Activated T-helper 1 cell treated with Interleukin-2 at 50 U/mL for 16 hours (primary cell): ENCODE measurements around the gene SMAD7.

Experiments
- DNase-seq: peaks from one replicate; pipeline ENCODE4 v3.0.0-alpha.2; 2020; ENCODE audit warnings: low read depth

Gene SMAD7

DNA sequence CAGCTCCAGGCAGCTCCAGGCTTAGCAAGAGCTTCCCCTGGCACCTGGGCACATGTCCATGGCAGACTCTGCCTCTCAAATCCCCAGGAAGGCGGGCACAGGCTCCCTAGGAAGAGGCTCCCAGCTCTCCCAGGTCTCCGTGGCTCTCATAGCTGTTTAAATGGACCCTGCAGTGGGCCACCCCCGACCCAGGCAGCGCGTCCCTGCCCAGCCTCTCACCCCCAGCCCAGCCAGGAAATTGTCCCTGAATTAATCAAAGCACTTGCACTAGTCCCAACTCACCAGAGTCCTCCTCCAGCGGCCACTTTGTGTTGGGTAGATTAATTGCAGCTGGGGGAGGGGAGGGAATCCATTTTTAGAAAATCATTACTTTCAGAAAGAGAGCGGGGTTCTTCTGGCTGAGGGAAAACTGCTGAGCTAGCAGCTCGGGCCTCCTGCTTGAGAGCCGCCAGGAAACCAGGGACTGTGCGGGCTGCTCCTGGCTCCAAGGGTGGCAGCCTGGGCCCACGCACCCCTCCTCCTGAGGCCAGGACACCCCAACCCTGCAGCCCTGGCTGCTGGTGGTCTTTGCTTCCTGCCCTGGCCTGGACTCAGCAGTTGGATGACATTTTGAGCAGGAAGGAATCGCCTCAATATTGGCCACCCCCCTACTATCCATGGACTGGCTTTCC, 36.0 kb downstream of the SMAD7 start:
- DNase-seq = no peak

DNA sequence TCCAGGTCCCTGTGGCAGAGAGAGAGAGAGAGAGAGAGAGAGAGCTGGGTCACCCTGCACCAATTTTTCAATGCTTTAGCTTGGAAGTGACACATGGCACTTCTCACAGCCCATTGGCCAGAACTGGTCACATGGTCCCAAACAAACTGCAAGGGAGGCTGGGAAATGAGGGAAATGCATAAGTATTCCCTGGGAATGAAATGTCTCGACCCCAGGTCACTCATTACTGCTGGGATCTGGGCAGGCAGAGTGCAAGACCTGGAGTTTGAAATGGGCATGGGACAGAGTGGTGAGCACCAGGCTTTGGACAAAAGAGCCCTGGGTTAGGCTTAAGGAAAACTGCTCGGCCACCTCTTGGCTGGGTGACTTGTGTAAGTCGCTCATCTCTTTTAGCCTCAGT, 37.0 kb downstream of the SMAD7 start:
- no peak for DNase-seq

DNA sequence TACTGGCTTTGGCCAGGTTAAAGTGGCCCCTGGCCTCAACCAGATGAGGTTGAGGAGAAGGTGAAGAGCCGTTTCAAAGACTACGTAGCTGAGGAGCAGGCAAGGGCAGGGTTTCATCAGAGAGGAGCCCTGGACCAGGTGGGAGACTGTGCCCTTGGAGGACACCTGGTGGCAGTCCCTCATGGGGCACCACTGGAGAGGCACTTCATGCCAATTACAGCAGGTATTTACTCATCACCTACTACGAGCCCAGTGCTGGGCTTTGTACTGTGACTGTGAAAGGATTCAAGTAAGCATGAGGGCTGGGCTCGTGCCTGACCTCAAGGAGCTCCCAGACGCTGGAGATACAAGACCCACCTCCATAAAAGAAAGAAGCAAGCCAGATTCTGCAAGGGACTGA, 37.6 kb downstream of the SMAD7 start:
- DNase-seq = peak; percentile 32

DNA sequence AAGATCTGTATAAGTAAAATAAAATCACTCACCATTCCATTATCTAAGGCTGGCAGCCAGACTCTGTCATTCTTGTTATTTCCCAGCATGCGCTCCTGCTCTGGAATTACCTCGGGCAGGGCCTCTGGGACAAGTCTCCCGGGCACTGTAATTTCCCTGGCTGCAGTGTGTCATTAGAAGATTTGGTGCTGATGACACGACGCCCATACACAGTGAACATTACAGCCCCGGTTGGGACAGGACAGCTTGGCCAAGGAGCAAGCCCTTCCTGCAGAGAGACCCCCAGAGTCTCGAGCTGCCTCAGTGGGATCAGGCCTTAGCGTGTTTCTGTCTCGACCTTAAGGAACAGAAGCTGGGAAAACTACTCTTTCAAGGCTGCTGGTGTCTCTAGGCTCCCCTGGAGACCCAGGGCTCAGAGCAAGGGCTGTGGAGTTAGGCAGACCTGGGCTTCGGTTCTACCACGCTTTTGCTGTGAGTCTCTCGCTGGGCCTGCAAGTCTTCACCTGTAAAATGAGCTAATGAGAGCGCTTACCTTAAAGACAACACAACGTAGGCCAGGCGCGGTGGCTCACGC, 39.7 kb downstream of the SMAD7 start:
- no peak for DNase-seq

DNA sequence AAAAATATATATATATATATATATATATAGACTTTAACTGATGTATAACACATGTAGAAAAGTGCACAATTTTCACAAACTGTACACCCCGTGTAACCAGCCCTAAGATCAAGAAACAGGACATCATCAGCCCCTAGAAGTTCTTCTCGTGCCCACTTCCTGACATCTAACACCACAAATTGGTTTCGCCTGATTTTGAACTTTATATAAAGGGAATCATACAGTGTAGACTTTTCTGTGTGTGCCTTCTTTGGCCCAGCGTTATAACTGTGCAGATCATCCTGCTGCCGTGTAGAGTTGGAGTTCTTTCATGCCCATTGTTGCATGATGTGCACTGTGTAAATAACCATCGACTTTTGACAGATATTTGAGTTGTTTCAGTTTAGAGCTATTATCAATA, 41.0 kb downstream of the SMAD7 start:
- DNase-seq = no peak

DNA sequence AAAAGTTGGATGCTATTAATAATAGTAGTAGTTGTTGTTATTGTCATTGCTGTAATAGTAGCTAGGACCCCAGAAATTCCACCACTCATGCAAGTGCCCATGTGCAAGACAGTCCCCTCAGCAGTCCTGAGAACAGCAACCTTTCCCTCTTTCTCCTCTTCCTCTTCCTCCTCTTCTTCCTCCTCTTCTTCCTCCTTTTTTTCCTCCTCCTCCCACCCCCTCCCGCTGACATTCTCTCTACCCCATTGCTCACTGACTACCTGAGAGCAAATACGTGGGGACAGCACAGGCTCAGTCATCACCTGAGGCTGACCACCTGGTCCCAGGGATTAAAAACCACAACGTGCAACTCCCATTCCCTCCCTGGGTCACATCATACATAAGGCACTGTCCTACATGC, 41.8 kb downstream of the SMAD7 start:
- DNase-seq = no peak

DNA sequence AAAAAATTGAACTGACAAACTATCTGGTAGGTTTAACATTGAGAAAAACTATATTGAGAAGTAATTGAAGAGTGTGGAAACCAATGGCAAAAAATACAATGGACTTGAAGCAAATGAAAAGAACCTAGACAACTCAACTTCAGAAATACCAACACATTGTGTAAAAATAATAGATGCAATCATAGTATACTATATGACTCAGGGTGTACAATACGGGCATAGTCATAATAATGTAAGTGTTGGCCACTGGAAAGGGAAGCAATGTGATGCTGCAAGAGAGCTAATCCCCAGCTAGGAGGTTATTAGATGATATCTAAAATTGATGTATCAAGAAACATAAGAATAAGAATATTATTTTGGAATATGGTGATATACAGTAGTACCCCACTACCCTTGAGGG, 45.3 kb downstream of the SMAD7 start:
- DNase-seq = no peak

DNA sequence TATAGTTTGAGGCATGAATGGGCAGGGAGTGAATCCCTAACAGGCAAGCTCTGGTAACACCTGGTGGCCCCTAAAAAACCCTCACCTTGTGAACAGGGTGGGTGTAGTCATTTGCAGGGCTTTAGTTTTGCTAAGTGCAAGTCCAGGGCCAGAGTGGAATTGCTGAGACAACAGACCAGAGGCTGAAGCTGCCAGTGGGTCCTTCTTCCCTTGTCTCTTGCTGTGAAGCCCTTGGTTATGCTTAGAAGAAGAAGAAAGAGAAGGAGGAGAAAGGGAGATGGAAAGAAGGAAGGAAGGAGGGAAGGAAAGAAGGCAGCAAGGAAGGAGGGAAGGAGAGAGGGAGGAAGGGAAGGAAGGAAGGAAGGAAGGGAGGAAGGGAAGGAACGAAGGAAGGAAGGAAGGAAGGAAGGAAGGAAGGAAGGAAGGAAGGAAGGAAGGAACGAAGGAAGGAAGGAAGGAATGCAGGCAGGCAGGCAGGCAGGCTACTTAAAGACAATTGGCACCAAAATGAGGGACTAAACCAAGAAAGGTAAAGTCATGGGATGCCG, 45.8 kb downstream of the SMAD7 start:
- no peak for DNase-seq

DNA sequence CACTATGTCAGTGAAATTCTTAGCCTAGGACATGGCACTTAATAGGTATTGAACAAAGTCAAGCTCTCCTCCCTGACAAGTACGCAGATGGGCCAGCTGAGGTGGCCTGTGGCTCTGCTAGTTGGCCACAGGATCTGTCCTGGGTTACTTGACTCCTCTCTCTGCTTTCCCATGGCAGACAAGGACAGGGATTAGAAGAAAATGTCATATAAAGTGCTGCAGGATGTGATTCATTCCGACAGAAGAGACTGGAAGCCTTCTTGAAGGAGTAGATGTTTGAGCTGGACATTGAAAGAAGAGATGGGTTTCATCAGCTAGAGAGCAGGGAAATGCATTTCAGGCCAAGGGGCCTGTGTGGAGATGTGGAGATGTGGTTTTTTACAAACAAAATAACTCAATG, 46.7 kb downstream of the SMAD7 start:
- no peak for DNase-seq

DNA sequence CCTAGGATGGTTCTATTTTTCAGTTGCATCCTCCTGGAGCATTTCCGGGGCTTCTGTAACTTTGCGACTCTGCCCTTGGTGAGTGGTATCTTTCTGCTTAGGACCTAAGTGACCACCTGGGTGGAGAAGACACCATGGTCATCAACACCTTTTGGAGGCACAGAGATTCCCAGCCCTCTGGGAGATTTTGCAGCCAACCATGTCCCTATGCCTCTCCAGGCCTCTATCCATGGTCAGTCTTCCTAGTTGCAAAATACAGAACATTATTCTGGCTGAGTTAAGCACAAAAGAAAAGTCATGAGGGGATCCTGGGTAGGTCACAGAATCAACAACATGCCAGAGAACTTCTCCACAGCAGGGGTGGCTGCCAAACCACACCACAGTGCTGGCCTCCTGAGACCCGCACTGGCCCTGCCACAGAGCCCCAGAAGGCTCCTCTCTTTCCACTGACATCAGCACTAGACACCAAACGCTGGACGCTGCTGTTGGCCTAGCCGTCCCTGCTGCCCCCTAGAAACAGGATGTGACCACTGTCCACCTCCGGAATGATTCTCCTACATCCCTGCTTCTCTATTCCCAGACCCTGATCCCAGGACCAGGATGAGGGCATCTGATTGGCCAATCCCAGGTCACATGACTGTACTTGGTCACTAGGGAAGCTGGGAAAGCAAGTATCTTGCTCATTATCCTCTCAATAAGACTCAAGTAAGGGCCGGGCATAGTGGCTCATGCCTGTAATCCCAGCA, 47.7 kb downstream of the SMAD7 start:
- no peak for DNase-seq

DNA sequence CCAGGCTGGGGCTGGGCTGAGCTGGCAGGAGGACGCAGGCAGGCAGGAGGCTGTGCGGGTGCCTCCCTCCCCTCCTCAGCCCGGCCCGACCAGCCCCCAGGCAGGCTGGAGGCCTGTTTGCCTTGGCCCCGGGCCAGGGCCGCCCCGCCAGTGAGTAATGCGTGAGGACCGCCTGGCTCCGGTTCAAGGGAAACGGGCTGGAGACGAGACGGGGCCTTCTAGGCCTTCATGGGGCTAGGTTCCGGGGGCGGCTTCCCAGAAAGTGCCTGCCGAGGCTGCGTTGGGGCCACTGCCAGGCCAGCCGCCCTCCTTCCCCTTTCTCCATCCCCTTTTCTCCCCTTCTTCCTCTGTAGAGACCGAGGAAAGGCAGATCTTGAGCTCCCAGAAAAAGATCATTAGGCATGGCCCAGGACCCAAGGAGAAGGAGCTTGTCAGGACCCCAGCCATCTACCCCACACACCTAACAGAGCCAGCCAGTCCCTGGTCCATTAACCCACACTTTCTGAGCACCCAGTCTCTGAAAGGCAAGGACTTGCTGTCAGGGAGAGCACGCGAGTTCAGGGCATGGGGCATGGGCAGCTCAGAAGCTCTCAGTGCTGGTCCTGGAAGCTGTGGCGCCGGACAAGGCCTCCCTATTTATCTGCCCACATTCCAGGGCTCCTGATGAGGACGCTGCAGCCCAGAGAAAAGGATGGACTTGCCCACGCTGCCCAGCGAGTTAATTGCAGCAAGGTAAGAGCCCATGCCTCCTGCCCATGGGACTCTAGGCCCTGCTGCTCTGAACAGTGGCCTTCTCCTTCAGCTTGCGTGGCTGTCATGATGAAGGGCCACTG, 48.5 kb downstream of the SMAD7 start:
- DNase-seq = no peak

GRCh38 chr18:48901145-48902022, 49.4 kb downstream of the SMAD7 start:
- DNase-seq = no peak

DNA sequence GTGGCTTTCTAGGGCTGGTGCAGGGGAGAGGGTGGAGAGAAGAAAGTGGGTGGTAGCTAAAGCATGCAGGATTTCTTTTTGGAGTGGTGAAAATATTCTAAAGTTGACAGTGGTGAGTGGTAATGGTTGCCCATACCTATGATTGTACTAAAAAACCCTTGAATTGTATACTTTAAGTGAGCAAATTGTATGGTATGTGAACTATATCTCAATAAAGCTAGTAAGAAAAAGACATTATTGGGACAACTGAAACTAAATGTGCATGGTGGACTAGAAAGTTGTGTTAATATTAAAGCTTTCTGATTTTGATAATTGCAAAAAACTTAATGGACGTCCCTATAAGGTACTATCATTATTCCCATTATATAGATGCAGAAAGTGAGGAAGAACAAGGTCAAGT, 50.3 kb downstream of the SMAD7 start:
- no peak for DNase-seq

- no peak for DNase-seq
Observed at GRCh38 chr18:48899558-48900174, 51.1 kb downstream of the SMAD7 start.

DNA sequence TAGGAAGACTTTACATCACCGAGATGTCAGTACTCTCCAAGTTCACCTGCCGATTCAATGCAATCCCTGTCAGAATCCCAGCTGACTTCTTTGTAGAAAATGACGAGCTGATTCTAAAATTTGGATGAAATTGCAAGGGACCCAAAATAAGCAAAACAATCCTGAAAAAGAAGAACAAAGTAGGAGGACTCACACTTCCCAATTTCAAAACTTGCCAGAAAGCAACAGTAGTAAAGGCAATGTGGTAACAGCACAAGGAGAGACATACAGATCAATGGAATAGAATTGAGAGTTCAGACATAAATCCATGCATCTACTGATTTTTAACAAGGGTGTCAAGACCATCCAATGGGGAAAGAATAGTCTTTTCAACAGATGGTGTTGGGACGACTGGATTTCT, 52.2 kb downstream of the SMAD7 start:
- no peak for DNase-seq

GRCh38 chr18:48897531-48897930, 53.2 kb downstream of the SMAD7 start:
- DNase-seq = no peak

DNA sequence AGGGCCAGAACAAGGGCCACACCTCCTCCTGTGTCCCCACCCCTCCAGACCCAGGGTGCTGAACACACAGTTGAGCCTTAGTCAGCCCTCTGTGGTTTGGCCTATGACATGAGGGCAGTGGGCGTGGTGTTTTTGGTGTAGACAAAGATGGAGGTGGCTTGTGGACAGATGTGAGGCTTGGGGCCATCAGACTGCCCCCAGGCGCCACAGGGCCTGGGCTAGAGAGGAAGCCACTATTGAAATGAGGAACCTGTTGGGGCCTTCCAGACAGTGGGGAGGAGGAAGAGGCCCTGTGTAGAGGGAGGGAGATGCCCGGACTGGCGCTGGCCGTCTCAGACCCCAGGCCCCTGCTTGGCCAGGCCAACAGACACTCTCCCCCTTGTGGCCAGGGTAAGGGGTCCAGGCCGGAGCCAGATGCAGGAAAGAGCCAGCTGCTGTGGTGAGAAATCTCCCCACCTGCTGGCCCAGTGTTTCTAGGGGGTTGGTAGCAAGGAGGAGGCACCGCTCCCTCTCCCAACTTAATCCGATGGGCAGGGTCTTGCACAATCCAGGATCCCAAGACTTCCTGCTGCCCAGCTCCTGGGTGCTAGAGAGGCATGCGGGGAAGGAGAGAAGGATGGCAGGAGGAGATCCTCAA, 53.8 kb downstream of the SMAD7 start:
- no peak for DNase-seq

DNA sequence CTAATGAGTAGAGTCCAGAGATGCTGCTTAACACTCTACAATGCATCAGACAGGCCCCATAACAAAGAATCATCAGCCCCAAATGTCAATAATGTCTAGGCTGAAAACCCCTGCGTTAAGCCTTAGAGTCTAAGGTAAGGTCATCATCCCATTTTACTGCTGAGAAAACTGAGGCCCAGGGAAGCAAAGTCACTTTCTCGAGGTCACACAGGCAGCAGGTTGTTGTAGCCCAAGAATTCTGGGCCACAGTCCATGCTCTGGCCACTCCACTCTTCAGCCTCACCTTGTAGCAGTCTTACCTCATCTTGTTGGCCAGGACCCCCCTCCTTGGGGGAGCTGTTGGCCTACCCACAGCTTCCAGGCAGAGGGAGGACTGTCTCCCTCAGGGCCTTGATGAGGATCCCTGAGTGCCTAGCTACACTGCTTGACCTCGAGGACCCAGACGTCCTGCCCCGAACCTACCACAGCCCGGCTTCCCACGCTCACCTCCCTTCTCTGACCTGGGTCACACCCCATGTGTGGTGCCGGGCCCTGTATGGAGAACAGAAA, 54.4 kb downstream of the SMAD7 start:
- DNase-seq = no peak

GRCh38 chr18:48894799-48895346, 55.9 kb downstream of the SMAD7 start:
- DNase-seq = no peak
